ENCODE measurements around the gene RNU6-8.

DNA sequence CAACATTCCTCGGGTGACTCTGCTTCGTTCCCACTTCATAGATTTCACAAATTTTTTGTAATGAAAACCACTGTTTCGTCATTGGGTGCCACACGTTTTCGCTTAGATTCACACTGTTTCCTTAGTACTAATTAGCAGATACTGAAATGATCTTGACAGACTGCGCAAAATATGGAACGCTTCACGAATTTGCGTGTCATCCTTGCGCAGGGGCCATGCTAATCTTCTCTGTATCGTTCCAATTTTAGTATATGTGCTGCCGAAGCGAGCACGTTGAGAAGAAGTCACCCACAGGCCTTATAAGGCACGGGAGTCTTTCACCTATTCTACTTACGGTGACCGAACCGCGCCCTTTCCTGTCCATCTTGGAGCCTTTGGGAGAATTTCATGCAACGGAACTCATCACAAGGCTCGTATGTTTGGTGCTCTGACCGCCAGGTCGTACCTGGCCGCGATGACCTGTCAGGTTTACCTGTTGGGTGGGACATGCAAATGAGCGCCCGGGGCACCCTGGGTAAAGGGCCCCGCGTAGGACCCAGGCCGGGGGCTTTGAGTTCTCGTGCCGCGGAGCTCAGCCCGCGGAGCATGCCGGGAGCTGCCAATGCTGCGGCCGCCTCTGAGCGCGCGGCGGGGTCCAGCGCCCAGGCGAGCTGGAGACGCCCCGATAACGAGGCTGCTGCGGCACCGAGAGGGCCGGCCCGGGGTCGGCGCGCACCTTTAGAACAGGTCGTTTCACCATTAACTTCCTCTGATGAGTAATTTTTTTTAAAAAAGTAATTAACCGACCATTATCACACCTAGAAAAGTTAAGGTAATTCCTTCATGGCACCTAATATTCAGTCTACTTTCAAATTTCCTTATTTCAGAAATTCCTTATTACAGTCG is at the start of gene RNU6-8:
- TF ChIP-seq, protein P1, sequence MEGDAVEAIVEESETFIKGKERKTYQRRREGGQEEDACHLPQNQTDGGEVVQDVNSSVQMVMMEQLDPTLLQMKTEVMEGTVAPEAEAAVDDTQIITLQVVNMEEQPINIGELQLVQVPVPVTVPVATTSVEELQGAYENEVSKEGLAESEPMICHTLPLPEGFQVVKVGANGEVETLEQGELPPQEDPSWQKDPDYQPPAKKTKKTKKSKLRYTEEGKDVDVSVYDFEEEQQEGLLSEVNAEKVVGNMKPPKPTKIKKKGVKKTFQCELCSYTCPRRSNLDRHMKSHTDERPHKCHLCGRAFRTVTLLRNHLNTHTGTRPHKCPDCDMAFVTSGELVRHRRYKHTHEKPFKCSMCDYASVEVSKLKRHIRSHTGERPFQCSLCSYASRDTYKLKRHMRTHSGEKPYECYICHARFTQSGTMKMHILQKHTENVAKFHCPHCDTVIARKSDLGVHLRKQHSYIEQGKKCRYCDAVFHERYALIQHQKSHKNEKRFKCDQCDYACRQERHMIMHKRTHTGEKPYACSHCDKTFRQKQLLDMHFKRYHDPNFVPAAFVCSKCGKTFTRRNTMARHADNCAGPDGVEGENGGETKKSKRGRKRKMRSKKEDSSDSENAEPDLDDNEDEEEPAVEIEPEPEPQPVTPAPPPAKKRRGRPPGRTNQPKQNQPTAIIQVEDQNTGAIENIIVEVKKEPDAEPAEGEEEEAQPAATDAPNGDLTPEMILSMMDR (conservative IDR thresholded peaks at IDR 0.05) = no peak
- TF ChIP-seq EZH2 (IDR thresholded peaks at IDR 0.05; ENCODE audit: low read depth) = no peak
